Hematopoietic multipotent progenitor cell treated with erythropoietin and hydrocortisone succinate and interleukin-3 and kit ligand, for 15 days (in vitro differentiated cells): ENCODE results near the gene MARK2.

Experiments
- DNase-seq: peaks from one replicate; pipeline ENCODE4 v3.0.0-alpha.2; 2015; ENCODE audit warnings: low spot score

MARK2 gene

GRCh38 chr11:63829823-63830489 is 9.0 kb upstream of the MARK2 start:
- no peak for DNase-seq

DNA sequence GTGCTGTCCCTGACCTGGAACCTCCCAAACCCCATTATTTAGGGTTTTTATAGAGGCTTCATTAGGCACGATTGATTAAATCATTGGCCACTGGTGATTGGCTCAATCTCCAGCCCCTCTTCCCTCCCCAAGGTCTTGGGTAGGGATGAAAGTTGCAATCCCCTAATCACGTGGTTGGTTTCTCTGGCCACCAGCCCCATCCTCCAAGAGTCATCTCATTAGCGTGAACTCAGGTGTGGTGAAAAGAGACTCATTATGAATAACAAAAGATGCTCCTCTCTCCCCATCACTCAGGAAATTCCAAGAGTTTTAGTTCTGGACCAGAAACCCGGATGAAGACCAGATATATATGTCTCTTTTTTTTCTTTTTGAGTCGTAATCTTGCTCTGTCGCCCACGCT is 7.6 kb upstream of the MARK2 start:
- no peak for DNase-seq

- DNase-seq: no peak
Measured at GRCh38 chr11:63832336-63832735, 6.6 kb upstream of the MARK2 start.

- no peak for DNase-seq
Measured at GRCh38 chr11:63833048-63833447, 5.9 kb upstream of the MARK2 start.

DNA sequence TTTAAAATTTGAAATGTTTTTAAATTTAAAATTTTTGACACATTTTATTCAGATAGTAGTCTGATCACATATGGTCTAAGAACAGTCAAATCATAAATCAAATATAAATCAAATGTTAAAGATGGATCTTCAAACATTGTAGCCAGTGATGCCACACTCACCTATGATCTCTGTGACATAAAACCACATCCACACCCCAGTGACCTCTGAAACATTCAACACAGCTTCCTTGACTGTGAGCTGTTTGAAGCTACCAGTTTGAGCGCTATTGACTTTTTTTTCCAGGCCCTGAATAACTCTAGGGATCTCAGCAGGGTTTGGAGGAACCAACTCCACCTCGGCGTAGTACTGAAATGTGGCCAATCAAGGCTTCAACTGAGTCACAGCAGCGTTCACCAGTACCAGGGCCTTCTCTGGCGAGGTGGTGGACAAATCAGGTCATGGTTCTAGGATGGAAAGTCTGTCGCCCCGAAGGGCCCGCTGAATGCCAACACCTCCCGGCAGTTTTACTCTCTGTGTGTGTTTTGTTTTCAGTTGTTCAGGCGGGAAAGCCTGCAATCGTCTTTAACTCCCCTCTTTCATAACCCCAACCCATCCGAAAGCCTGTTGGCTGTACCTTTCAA is 4.3 kb upstream of the MARK2 start:
- no peak for DNase-seq

GRCh38 chr11:63835158-63835545 is 3.8 kb upstream of the MARK2 start:
- no peak for DNase-seq

GRCh38 chr11:63837027-63837688 is 1.8 kb upstream of the MARK2 start:
- DNase-seq: peak; percentile 83

DNA sequence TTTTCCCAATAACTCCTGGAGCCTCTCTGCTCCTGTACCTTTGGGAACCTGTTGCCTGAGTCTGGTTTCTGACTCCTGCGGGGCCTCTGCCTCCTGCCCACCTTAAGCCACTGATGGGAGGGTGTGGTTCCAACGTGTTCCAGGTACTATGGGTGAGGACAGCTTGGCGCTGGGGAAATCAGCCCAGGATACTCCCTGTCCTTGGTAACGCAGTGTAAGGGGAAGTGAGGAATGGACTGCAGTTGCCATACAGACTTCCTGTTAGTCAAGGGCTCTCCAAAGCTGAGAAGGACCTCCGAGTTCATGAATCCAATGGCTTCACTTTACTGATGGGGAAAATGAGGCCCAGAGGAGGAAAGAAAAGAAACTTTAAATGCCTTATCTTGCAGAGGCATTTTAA is 1.2 kb upstream of the MARK2 start:
- no peak for DNase-seq

DNA sequence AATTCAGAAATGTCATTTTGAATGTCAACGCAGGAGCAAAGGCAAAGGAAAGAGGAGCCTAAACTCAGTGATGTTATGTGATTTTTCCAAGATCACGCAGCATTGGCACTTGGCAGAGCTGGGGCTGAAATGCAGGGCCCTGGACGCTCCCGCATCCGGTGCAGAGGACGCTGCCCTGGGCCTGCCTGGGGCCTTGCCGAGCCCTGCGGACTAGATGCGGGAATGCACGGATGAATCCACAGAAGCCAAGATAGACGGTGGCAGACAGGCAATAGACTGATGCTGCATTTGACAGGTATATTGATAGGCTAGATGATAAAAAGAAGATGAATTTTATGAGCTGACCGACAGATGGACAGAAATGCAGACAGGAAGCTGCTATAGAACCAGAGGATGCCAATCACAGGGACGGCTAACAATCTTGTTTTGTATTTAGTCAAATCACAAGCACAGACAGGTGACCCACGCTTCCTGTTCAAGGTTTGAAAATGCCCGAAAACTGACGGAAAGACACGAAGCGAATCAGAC is 696 bp upstream of the MARK2 start:
- DNase-seq: no peak

- peak; percentile 23 for DNase-seq
Measured at GRCh38 chr11:63839508-63840355, 822 bp downstream of the MARK2 start.

- DNase-seq: no peak
Measured at GRCh38 chr11:63840356-63841060, 1.6 kb downstream of the MARK2 start.

GRCh38 chr11:63841554-63841953 is 2.6 kb downstream of the MARK2 start:
- no peak for DNase-seq

- no peak for DNase-seq
Measured at GRCh38 chr11:63843041-63843440, 4.1 kb downstream of the MARK2 start.

DNA sequence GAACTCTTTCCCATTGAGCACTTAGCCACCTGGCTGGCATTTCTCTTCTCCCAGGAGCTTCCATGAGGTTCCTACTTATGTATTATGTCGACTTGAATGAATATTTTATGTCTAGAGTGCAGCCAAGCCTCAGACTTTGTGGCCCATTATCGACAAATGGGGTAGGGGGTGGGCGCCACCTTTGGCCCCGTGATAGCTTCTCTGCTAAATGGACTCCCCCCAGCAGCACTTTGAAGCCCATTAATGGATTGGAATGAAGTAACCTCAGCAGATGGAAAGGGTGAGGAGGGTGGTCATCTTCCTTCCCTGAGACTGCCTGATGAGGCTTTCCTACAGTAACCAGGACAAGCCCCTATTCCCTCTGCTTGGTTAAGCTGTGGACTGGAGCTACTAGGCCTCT is 5.9 kb downstream of the MARK2 start:
- no peak for DNase-seq

DNA sequence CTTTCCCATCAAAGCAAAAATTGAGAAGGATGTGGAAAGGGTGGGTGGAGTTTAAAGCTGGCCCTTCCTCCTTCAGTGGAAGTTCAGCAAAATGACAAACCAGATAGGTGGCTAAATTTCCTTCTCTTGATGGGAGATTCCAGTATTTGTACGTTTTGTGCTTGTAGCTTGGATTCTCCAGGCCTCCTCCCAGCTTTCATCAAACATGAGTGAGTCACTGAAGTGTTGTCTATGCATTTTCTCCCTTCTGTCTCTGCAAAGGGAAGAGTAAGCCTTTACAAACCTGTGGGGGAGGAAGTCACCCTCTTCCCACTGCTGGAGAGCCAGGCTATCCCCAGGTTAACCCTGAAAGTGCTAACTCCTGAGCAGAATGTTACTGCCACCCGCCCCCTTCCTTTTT is 6.4 kb downstream of the MARK2 start:
- DNase-seq: no peak

GRCh38 chr11:63845911-63846310 is 7.0 kb downstream of the MARK2 start:
- no peak for DNase-seq

GRCh38 chr11:63846897-63847296 is 8.0 kb downstream of the MARK2 start:
- no peak for DNase-seq

DNA sequence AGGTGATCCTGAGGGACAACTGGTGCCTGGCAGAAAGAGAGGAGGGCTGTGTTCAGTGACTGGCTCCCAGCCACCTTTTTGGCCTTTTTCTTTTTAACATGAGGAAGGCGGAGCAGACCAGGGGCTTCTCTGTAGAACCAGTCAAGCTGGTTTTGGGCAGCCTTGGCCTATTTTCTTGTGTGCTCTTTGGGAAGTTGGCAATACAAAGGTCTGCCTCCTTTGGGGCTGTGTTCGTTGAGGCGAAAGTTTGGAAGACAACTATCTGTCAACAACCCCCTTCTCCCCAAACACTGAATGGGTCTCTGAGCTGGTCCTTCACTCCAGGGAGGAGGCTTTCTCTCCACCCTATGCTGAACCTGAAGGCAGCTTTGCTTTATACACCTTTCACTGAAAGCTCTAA is 8.5 kb downstream of the MARK2 start:
- no peak for DNase-seq

GRCh38 chr11:63849691-63850090 is 10.8 kb downstream of the MARK2 start:
- no peak for DNase-seq

- no peak for DNase-seq
Measured at GRCh38 chr11:63850920-63851319, 12.0 kb downstream of the MARK2 start.

DNA sequence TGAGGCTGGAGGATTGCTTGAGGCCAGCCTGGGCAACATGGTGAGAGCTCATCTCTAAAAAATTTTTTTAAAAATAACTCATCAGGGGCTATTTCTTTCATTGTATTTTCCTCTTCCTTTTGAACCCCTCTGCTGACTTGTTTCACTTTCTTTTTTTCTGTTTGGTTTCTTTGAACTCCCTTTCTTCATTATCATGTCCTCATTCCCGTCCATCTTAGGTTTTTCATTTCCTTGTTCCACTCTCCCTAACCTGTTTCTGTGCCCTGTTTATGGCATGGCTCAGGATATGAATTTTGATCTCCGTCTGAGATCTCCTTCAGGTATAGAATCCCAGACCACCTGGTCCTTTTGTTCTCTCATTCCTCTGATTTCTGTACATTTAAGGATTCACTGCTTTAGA is 12.5 kb downstream of the MARK2 start:
- no peak for DNase-seq

- no peak for DNase-seq
Measured at GRCh38 chr11:63853476-63853875, 14.6 kb downstream of the MARK2 start.
